GM03348 (cell line): ENCODE measurements around the gene CACNA1D.

Experiments used
- DNase-seq: peaks from one replicate; pipeline ENCODE4 v3.0.0; 2012; ENCODE audit warnings: low spot score

The CACNA1D gene

GRCh38 chr3:53845103-53845880 is 350.9 kb downstream of the CACNA1D start:
- DNase-seq: peak; percentile 75

- no peak for DNase-seq
These were observed 351.4 kb downstream of the CACNA1D start for GRCh38 chr3:53845881-53846133.

GRCh38 chr3:53846134-53846850 is 351.9 kb downstream of the CACNA1D start, which contains the start of the genes CHDH and IL17RB:
TSS of gene CHDH (minus strand) at chr3:53846419. CDS start at chr3:53824008, 22,411 bp downstream.
TSS of gene IL17RB (plus strand) at chr3:53846568. CDS start at chr3:53846589, 21 bp downstream.
- DNase-seq: peak; percentile 57

- DNase-seq: no peak
These were observed 352.4 kb downstream of the CACNA1D start for GRCh38 chr3:53846851-53847155.

DNA sequence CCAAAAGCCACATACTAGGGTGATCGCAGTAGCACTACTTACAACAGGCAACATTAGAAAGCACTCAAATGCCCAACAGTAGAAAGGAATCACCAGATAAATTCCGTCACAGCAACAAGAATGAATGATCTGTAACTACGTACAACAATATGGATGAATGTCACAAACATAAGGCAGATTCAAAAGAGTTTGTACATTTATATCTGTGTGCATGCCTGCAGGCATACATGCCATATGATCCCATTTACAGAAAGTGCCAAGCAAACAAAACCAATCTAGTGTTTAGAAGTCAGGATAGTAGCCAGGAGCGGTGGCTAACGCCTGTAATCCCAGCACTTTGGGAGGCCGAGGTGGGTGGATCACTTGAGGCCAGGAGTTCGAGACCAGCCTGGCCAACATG is 355.5 kb downstream of the CACNA1D start:
- DNase-seq: no peak

DNA sequence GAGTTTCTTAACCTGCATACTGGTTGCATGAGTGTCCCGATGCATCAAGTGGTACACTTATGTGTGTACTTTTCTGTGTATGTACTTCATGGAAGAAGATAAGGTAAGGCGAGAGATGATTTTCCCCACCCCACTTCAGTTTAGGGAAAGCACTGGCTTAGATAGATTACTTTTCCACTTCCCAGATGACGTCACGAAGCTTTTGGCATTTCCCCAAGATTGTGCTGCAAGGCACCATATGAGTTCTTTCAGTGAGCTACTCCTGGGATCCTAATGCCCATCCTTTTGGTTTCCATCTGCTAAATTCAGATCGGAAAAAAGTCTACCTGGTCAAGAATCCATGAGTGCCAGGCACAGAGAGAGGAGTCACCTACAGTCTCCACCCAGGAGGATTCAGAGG is 356.5 kb downstream of the CACNA1D start:
- no peak for DNase-seq

DNA sequence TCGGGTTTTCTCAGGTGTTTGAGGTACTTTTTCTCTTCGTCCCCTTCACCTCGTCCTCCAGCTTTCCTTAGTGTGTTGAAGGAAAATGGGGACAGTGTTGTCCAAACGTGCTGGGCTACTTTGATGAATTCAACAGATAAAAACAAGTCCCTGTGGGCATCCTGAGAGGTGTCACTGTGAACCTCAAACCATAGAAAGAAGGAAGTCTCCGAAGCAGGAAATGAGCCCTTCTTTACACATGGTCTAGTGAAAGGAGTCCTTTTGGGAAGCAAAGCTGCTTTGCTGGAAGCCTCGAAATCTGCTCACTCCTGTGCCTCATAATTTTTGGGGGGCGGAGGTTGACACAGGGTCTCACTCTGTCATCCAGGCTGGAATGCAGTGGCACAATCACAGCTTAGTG is 362.6 kb downstream of the CACNA1D start:
- DNase-seq: no peak

DNA sequence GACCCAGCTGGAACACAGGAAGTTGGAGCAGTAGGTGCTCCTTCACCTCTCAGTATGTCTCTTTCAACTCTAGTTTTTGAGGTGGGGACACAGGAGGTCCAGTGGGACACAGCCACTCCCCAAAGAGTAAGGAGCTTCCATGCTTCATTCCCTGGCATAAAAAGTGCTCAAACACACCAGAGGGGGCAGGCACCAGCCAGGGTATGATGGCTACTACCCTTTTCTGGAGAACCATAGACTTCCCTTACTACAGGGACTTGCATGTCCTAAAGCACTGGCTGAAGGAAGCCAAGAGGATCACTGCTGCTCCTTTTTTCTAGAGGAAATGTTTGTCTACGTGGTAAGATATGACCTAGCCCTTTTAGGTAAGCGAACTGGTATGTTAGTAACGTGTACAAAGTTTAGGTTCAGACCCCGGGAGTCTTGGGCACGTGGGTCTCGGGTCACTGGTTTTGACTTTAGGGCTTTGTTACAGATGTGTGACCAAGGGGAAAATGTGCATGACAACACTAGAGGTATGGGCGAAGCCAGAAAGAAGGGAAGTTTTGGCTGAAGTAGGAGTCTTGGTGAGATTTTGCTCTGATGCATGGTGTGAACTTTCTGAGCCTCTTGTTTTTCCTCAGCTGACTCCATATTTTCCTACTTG is 363.8 kb downstream of the CACNA1D start:
- DNase-seq: no peak

- no peak for DNase-seq
These were observed 364.8 kb downstream of the CACNA1D start for GRCh38 chr3:53859178-53859577.

DNA sequence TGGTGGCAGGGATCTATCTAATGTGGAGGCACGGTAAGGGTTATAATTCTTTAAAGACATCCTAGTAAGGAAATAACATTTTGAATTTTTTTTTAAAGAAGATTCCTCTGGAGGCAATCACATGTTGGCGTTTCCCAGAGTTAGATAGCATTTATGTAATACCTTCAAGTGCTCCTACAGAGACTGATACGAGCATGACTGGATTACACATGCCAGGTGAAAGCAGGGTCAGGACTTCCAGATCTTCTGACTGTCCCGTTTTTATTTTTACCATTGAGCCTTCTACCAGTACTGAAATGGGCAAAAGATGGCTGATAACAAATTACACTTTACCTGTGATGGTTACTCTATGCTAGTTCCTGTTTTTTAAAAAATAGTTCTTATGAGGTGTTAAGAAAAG is 365.8 kb downstream of the CACNA1D start:
- no peak for DNase-seq

DNA sequence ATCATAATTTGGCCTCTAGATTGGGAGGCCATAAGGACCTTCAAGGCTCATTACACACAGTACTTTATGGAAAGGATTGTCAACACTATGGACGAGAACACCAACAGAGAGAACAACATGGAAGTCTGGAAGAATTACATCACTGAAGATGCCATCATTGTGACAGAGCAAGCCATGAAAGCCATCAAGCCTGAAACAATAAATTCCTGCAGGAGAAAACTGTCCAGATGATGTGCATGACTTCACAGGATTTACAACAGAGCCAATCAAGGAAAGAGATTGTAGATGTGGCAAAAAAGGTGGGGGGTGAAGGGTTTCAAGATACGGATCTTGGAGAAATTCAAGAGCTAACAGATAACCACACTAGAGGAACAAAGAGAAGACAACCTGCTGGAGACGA is 367.8 kb downstream of the CACNA1D start:
- no peak for DNase-seq

DNA sequence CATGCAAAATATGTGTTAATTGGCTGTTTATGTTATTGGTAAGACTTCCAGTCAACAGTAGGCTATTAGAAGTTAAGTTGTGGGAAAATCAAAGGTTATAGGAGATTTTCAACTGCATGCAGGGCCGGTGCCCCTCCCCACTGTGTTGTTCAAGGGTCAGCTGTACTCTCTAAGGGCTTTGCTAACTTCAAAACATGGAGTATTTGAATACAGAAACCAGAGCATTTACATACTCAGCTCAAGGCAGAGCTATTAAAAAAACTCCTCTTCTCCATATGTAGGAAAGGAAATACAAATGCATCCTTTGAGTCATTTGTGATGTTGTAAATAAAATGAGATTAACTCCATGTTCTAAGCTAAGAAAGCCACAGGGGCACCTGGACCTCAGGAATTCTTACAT is 368.7 kb downstream of the CACNA1D start:
- DNase-seq: no peak
